ENCODE measurements around the gene CAMTA1. TPM values are rescaled to one million over a fixed set of nuclear protein-coding genes. Genes with fewer than 3 reads are reported as not detected.

Gene CAMTA1
- total and polyA plus RNA-seq, 9 of the 15 experiments (the other 6 are each of a cell fraction or from before 2014, with no cell fraction given), result 43.9 to 161 (median 65.9) TPM

GRCh38 chr1:7527733-7528045 lies 742.4 kb downstream of the CAMTA1 start:
- ChIA-PET CTCF (ENCODE audit: low intra/inter-chr PET ratio) (no interaction called here), POLR2A (interaction anchor here (0.7 to 1.6 kb wide), 6 partner anchors 10 to 47 kb away, joined by 3 to 4 read pairs (median 4); no protein-coding TSS in a partner anchor)
- Histone ChIP-seq H3K79me2 (ENCODE audit: control insufficient read depth, insufficient read depth, low read length) (no peaks in the 10 kb centered on the region), H3K9me1 (ENCODE audit: control insufficient read depth, insufficient read depth, low read length) (no peaks in the 10 kb centered on the region), H4K20me1 (replicated peaks; ENCODE audit: control insufficient read depth, insufficient read depth, low read length) (peaks cover 3% of the 10 kb centered on the region; the same call in 1 of the 2 replicates), H3K9me3 (replicated peaks; ENCODE audit: control insufficient read depth, insufficient read depth, low read depth, low read length) (no peaks in the 10 kb centered on the region), H3K36me3 (ENCODE audit: control insufficient read depth, insufficient read depth, low read length) (no peaks in the 10 kb centered on the region), H3K4me2 (ENCODE audit: insufficient read depth, low read length) (no peak overlapping the region), H3K4me3 (no peak overlapping the region), H3K4me1 (replicated peaks in 1 of 2; ENCODE audit: control insufficient read depth in 2 of 2, insufficient read depth in 2 of 2, low read length in 2 of 2) (no peaks in the 10 kb centered on the region), H2AFZ (ENCODE audit: low read depth, low read length) (no peak overlapping the region), H3K9ac (ENCODE audit: insufficient read depth in 1 of 2, low read depth in 2 of 2, low read length in 2 of 2) (no peak overlapping the region), H3K27me3 (ENCODE audit: control insufficient read depth in 2 of 2, insufficient read depth in 2 of 2, low read length in 2 of 2) (peaks cover 4 to 53% of the 10 kb centered on the region in 2 experiments), H3K27ac (ENCODE audit: extremely low read depth, low read depth, low read length) (no peak overlapping the region)
- in situ Hi-C loops (cut with MboI), result no loop called here
- DNase-seq (ENCODE audit: extremely low read depth in 1 of 4, low spot score in 3 of 4), result no peak
- TF ChIP-seq ZC3H8 (IDR thresholded peaks at IDR 0.05) (no peak), ZBTB2 (IDR thresholded peaks at IDR 0.05) (no peak), CCAR2 (IDR thresholded peaks at IDR 0.05; ENCODE audit: low read depth, low read length) (no peak), PML (IDR thresholded peaks at IDR 0.05; ENCODE audit: low read length) (no peak), HNRNPH1 (optimal IDR thresholded peaks at IDR 0.05; ENCODE audit: low read depth, low read length) (no peak)
- WGBS (ENCODE audit: insufficient coverage, low coverage, missing lambda C conversion rate), result 2% methylated on average over 7 of the region's 7 CpGs
- no TSS peak for BruUV-seq (replicated peaks)
- ATAC-seq, result no peak
- FAIRE-seq, result no peak
- intact Hi-C loops (cut with micrococcal nuclease), result no loop called here
